ENCODE results near the gene INPP5D. TPM values are rescaled to one million over a fixed set of nuclear protein-coding genes. Genes with fewer than 3 reads are reported as not detected.
"Not testable (repeated sequence)": the region's sequence is repeated elsewhere in the genome, so short reads cannot be mapped to it uniquely, and the experiment has no call there.

The INPP5D gene
- total RNA-seq, 1 donor from 2014 or later = 14.7 TPM

DNA sequence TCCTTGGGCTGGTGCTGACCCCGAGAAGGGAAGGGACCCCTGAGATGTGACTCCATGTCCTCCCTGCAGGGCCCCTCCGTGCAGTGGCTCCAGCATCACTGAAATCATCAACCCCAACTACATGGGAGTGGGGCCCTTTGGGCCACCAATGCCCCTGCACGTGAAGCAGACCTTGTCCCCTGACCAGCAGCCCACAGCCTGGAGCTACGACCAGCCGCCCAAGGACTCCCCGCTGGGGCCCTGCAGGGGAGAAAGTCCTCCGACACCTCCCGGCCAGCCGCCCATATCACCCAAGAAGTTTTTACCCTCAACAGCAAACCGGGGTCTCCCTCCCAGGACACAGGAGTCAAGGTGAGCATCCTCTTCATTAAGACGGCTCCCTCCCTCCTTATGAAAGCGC, 137.9 kb downstream of the INPP5D start:
- Mint-ChIP-seq H3K4me3 (ENCODE audit: unreplicated experiment) (no peak overlapping the region), H3K4me1 (ENCODE audit: low read depth, unreplicated experiment) (no peaks in the 10 kb centered on the region), H3K27ac (ENCODE audit: unreplicated experiment) (no peak overlapping the region), H3K9me3 (ENCODE audit: unreplicated experiment) (peaks cover 13% of the 10 kb centered on the region), H3K36me3 (ENCODE audit: low read depth, unreplicated experiment) (peaks cover 9% of the 10 kb centered on the region), H3K27me3 (ENCODE audit: low read depth, unreplicated experiment) (peaks cover 37% of the 10 kb centered on the region)
- FAIRE-seq (no peak), DNase-seq (ENCODE audit: low read depth) (no peak)
- Histone ChIP-seq H3K27ac (ENCODE audit: low read depth, low read length) (no peak overlapping the region), H3K4me1 (ENCODE audit: insufficient read depth, low read length) (no peaks in the 10 kb centered on the region), H3K4me2 (ENCODE audit: low read length) (no peak overlapping the region), H3K27me3 (ENCODE audit: insufficient read depth, low read length) (peaks cover 6% of the 10 kb centered on the region), H3K4me3 (ENCODE audit: insufficient read depth, low read depth, low read length) (no peak overlapping the region), H3K9ac (ENCODE audit: low read length) (no peak overlapping the region), H3K9me3 (ENCODE audit: insufficient read depth, low read depth, low read length) (peaks cover 5% of the 10 kb centered on the region), H3K36me3 (ENCODE audit: insufficient read depth, low read length) (no peaks in the 10 kb centered on the region), H3K79me2 (ENCODE audit: insufficient read depth, low read length) (no peaks in the 10 kb centered on the region), H2AFZ (ENCODE audit: low read depth, low read length) (no peak overlapping the region), H4K20me1 (ENCODE audit: insufficient read depth, low read length) (no peaks in the 10 kb centered on the region)
- TF ChIP-seq, protein P1, sequence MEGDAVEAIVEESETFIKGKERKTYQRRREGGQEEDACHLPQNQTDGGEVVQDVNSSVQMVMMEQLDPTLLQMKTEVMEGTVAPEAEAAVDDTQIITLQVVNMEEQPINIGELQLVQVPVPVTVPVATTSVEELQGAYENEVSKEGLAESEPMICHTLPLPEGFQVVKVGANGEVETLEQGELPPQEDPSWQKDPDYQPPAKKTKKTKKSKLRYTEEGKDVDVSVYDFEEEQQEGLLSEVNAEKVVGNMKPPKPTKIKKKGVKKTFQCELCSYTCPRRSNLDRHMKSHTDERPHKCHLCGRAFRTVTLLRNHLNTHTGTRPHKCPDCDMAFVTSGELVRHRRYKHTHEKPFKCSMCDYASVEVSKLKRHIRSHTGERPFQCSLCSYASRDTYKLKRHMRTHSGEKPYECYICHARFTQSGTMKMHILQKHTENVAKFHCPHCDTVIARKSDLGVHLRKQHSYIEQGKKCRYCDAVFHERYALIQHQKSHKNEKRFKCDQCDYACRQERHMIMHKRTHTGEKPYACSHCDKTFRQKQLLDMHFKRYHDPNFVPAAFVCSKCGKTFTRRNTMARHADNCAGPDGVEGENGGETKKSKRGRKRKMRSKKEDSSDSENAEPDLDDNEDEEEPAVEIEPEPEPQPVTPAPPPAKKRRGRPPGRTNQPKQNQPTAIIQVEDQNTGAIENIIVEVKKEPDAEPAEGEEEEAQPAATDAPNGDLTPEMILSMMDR (IDR thresholded peaks at IDR 0.05; ENCODE audit: insufficient read depth, low read depth, low read length) = no peak
- no peak for TF ChIP-seq EZH2 (IDR thresholded peaks at IDR 0.05; ENCODE audit: insufficient read depth, low read length)

DNA sequence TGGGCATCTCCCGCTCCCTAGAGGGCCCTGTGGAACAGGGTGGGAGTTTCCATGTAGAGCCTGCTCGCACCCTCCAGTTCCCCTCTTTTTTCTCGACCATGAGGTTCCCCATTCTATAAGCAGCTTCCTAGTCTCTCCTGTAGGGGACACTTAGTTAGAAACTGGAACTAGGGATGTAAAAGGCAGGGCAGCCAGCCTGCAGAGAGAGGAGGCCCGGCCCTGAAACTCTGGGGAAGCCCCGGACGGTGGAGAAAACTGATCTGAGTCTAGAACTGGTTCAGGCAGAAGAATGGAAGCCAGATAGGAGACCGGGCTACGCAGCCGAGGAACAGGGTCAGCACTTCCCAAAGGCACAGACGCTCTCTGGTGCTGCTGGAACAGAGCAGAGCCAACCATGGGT, 139.7 kb downstream of the INPP5D start:
- DNase-seq (ENCODE audit: low read depth) = no peak
- Mint-ChIP-seq H3K27me3 (ENCODE audit: low read depth, unreplicated experiment) (peaks cover 38% of the 10 kb centered on the region), H3K36me3 (ENCODE audit: low read depth, unreplicated experiment) (peaks cover 17% of the 10 kb centered on the region)

DNA sequence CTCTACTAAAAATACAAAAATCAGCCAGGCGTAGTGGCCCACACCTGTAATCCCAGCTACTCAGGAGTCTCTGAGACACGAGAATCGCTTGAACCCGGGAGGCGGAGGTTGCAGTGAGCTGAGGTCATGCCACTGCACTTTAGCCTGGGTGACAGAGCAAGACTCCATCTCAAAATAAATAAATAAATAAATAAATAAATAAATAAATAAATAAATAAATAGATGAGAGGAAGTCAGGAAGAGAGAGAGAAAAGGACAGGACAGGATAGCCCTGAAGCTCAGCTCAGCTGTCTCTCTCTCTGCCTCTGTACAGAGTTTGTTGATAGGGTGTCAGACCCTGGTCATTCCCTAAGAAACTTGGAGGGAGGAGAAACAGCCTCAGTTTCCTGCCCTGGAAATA, 140.6 kb downstream of the INPP5D start:
- H3K4me1 ChIP-seq (ENCODE audit: insufficient read depth, low read length); H3K9me3 ChIP-seq (ENCODE audit: insufficient read depth, low read depth, low read length); DNase-seq (ENCODE audit: low read depth); H3K4me1 Mint-ChIP-seq (ENCODE audit: low read depth, unreplicated experiment); H2AFZ ChIP-seq (ENCODE audit: low read depth, low read length); H3K27ac ChIP-seq (ENCODE audit: low read depth, low read length); H3K27me3 ChIP-seq (ENCODE audit: insufficient read depth, low read length); H3K9ac ChIP-seq (ENCODE audit: low read length); H3K4me2 ChIP-seq (ENCODE audit: low read length); H3K36me3 ChIP-seq (ENCODE audit: insufficient read depth, low read length); H3K4me3 Mint-ChIP-seq (ENCODE audit: unreplicated experiment); H3K4me3 ChIP-seq (ENCODE audit: insufficient read depth, low read depth, low read length); H4K20me1 ChIP-seq (ENCODE audit: insufficient read depth, low read length); FAIRE-seq; H3K79me2 ChIP-seq (ENCODE audit: insufficient read depth, low read length); H3K27ac Mint-ChIP-seq (ENCODE audit: unreplicated experiment): not testable (repeated sequence)
- Mint-ChIP-seq H3K9me3 (ENCODE audit: unreplicated experiment) (peaks cover 22% of the 10 kb centered on the region), H3K36me3 (ENCODE audit: low read depth, unreplicated experiment) (peaks cover 17% of the 10 kb centered on the region), H3K27me3 (ENCODE audit: low read depth, unreplicated experiment) (peaks cover 36% of the 10 kb centered on the region)

More for the DNA sequence above, 139.7 kb downstream of the INPP5D start:
- H3K9me3 ChIP-seq (ENCODE audit: insufficient read depth, low read depth, low read length) = peaks cover 9% of the 10 kb centered on the region
- no peak overlapping the region for H2AFZ ChIP-seq (ENCODE audit: low read depth, low read length)
- H3K4me2 ChIP-seq (ENCODE audit: low read length) = no peak overlapping the region
- no peak overlapping the region for H3K4me3 Mint-ChIP-seq (ENCODE audit: unreplicated experiment)
- no peak overlapping the region for H3K27ac ChIP-seq (ENCODE audit: low read depth, low read length)
- H3K4me1 Mint-ChIP-seq (ENCODE audit: low read depth, unreplicated experiment) = no peaks in the 10 kb centered on the region
- H3K27me3 ChIP-seq (ENCODE audit: insufficient read depth, low read length) = peaks cover 6% of the 10 kb centered on the region
- no peak overlapping the region for H3K27ac Mint-ChIP-seq (ENCODE audit: unreplicated experiment)
- no peaks in the 10 kb centered on the region for H4K20me1 ChIP-seq (ENCODE audit: insufficient read depth, low read length)
- no peak for TF ChIP-seq EZH2 (IDR thresholded peaks at IDR 0.05; ENCODE audit: insufficient read depth, low read length)
- TF ChIP-seq, protein P1 (IDR thresholded peaks at IDR 0.05; ENCODE audit: insufficient read depth, low read depth, low read length) = no peak
- no peak overlapping the region for H3K4me3 ChIP-seq (ENCODE audit: insufficient read depth, low read depth, low read length)
- H3K9ac ChIP-seq (ENCODE audit: low read length) = no peak overlapping the region
- FAIRE-seq = no peak
- no peaks in the 10 kb centered on the region for H3K36me3 ChIP-seq (ENCODE audit: insufficient read depth, low read length)
- H3K4me1 ChIP-seq (ENCODE audit: insufficient read depth, low read length) = no peaks in the 10 kb centered on the region
- peaks cover 22% of the 10 kb centered on the region for H3K9me3 Mint-ChIP-seq (ENCODE audit: unreplicated experiment)
- no peaks in the 10 kb centered on the region for H3K79me2 ChIP-seq (ENCODE audit: insufficient read depth, low read length)
